ENCODE measurements around the gene SPEF2. TPM values are rescaled to one million over a fixed set of nuclear protein-coding genes. Genes with fewer than 3 reads are reported as not detected.

SPEF2 gene
- total RNA-seq, 3 donors from 2014 or later = 8.2 to 35.9 (median 11.5) TPM

DNA sequence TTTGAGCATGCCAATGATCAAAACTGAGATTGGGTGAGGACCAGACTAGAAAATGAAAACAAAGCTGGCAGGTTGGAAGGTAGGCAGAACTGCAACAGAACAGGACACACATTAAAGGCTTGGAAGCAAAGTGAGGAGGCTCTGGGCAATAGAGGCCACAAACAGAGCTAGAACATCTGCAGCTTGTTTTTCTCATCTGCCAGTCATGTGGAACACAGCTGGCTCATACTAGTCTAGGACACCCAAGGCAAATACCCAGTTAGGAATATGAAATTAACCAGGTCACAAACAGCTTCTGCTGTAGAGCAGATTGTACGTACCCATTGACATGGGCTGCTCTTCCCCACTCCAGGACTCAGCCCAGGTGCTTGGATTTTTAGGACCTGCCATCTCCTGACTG lies 61.7 kb downstream of the SPEF2 start:
- H3K27ac ChIP-seq = peak overlapping the region; percentile 8 to 9
- intact Hi-C loops (cut with DNase I; ENCODE audit: low total_unique reads) = no loop called here
- TF ChIP-seq, protein P1, sequence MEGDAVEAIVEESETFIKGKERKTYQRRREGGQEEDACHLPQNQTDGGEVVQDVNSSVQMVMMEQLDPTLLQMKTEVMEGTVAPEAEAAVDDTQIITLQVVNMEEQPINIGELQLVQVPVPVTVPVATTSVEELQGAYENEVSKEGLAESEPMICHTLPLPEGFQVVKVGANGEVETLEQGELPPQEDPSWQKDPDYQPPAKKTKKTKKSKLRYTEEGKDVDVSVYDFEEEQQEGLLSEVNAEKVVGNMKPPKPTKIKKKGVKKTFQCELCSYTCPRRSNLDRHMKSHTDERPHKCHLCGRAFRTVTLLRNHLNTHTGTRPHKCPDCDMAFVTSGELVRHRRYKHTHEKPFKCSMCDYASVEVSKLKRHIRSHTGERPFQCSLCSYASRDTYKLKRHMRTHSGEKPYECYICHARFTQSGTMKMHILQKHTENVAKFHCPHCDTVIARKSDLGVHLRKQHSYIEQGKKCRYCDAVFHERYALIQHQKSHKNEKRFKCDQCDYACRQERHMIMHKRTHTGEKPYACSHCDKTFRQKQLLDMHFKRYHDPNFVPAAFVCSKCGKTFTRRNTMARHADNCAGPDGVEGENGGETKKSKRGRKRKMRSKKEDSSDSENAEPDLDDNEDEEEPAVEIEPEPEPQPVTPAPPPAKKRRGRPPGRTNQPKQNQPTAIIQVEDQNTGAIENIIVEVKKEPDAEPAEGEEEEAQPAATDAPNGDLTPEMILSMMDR (IDR thresholded peaks at IDR 0.05) = no peak
- TF ChIP-seq POLR2AphosphoS5 (IDR thresholded peaks at IDR 0.05) (no peak), POLR2A (IDR thresholded peaks at IDR 0.05) (no peak)

GRCh38 chr5:35681911-35682310 lies 64.2 kb downstream of the SPEF2 start:
- TF ChIP-seq POLR2A (IDR thresholded peaks at IDR 0.05) = no peak
- no peak for TF ChIP-seq POLR2AphosphoS5 (IDR thresholded peaks at IDR 0.05)
- TF ChIP-seq, protein P1 (IDR thresholded peaks at IDR 0.05) = no peak
- Histone ChIP-seq H3K4me3 (no peak overlapping the region), H3K36me3 (no peaks in the 10 kb centered on the region), H3K9me3 (no peaks in the 10 kb centered on the region), H3K27ac (no peak overlapping the region), H3K27me3 (no peaks in the 10 kb centered on the region), H3K4me1 (peaks cover 0 to 3% of the 10 kb centered on the region in 2 donors)
- intact Hi-C loops (cut with DNase I; ENCODE audit: low total_unique reads) = no loop called here
- no peak for DNase-seq (ENCODE audit: low spot score in 2 of 2)

More for the DNA sequence above, 61.7 kb downstream of the SPEF2 start:
- H3K27me3 ChIP-seq = no peaks in the 10 kb centered on the region
- no peaks in the 10 kb centered on the region for H3K36me3 ChIP-seq
- DNase-seq (ENCODE audit: low spot score in 2 of 2) = no peak
- H3K4me1 ChIP-seq = peaks cover 0 to 3% of the 10 kb centered on the region in 2 donors
- no peak overlapping the region for H3K4me3 ChIP-seq
- H3K9me3 ChIP-seq = no peaks in the 10 kb centered on the region

- Histone ChIP-seq H3K27ac (no peak overlapping the region), H3K36me3 (no peaks in the 10 kb centered on the region), H3K27me3 (no peaks in the 10 kb centered on the region), H3K9me3 (no peaks in the 10 kb centered on the region), H3K4me3 (no peak overlapping the region), H3K4me1 (peaks cover 0 to 3% of the 10 kb centered on the region in 2 donors)
- DNase-seq (ENCODE audit: low spot score in 2 of 2) = no peak
- intact Hi-C loops (cut with DNase I; ENCODE audit: low total_unique reads) = no loop called here
- TF ChIP-seq POLR2A (IDR thresholded peaks at IDR 0.05) (no peak), POLR2AphosphoS5 (IDR thresholded peaks at IDR 0.05) (no peak)
- TF ChIP-seq, protein P1 (IDR thresholded peaks at IDR 0.05) = no peak
Measured at GRCh38 chr5:35683466-35683865, 65.8 kb downstream of the SPEF2 start.

DNA sequence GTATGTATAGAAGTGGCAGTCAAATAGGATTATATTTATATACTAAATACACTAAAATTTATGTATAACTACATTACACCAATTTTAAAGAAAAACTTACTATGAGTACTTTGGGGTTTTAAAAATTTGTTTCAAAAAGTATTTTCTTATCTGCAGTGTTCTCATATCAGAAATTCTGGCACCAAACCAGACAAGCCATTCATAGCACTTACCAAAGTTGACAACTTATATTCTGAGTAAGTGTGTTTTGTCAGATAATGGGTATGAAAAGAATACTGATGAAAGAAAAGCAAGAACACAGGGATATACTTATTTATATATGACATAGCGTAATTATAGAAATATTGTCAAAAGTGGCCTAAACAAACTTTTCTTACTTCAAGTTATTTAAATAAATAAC lies 67.5 kb downstream of the SPEF2 start:
- no peaks in the 10 kb centered on the region for H3K27me3 ChIP-seq
- no peak overlapping the region for H3K27ac ChIP-seq
- H3K4me3 ChIP-seq = no peak overlapping the region
- DNase-seq (ENCODE audit: low spot score in 2 of 2) = no peak
- TF ChIP-seq, protein P1 (IDR thresholded peaks at IDR 0.05) = no peak
- no peak for TF ChIP-seq POLR2AphosphoS5 (IDR thresholded peaks at IDR 0.05)
- no peak for TF ChIP-seq POLR2A (IDR thresholded peaks at IDR 0.05)
- no peaks in the 10 kb centered on the region for H3K36me3 ChIP-seq
- intact Hi-C loops (cut with DNase I; ENCODE audit: low total_unique reads) = no loop called here
- no peaks in the 10 kb centered on the region for H3K4me1 ChIP-seq
- H3K9me3 ChIP-seq = no peaks in the 10 kb centered on the region

DNA sequence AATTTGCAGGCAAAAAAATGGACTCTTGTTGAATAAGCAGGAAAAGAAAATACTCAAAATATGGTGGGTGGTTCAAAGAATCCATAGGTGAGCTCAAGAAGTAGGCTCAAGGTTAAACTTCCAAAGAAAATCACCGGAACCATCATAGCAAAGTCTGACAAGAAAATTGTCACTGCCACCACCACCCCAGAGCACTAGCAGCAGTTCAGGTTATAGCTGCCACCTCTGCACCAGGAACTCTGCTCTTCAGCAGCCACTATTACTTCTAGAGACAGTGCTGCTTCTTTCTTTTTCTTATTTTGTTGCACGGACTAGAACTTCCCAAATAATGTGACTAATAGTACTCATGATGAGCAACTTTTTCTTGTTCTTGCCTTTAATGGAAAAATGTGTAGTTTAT lies 70.3 kb downstream of the SPEF2 start:
- Histone ChIP-seq H3K4me1 (no peaks in the 10 kb centered on the region), H3K36me3 (no peaks in the 10 kb centered on the region), H3K9me3 (no peaks in the 10 kb centered on the region), H3K4me3 (no peak overlapping the region), H3K27ac (no peak overlapping the region), H3K27me3 (no peaks in the 10 kb centered on the region)
- DNase-seq (ENCODE audit: low spot score in 2 of 2) = no peak
- intact Hi-C loops (cut with DNase I; ENCODE audit: low total_unique reads) = no loop called here
- TF ChIP-seq, protein P1 (IDR thresholded peaks at IDR 0.05) = no peak
- TF ChIP-seq POLR2AphosphoS5 (IDR thresholded peaks at IDR 0.05) (no peak), POLR2A (IDR thresholded peaks at IDR 0.05) (no peak)
